Sigmoid colon (tissue), 4 donors: ENCODE measurements around the gene DOK6.

Experiments used
- CTCF ChIP-seq, 4 experiments: fragments of 450-650 bp in 3 of 4; fragments of 200-600 bp in 1 of 4; IDR thresholded peaks; one replicate each; pipeline ENCODE4 v1.5.1; 2016 to 2019; ENCODE audit warnings: antibody characterized with exemption in 4 of 4, mild to moderate bottlenecking in 3 of 4, moderate library complexity in 2 of 4
- EP300 ChIP-seq, 4 donors: sonication (generic); formaldehyde crosslinking; IDR thresholded peaks; one replicate each; pipeline ENCODE4 v1.6.1; 2017; ENCODE audit warnings: antibody characterized with exemption in 4 of 4
- POLR2A ChIP-seq, 2 donors: fragments of 450-650 bp; IDR thresholded peaks; one replicate each; pipeline ENCODE4 v1.6.1; 2016; ENCODE audit warnings: antibody characterized with exemption in 2 of 2, mild to moderate bottlenecking in 2 of 2, moderate library complexity in 2 of 2
- POLR2AphosphoS5 ChIP-seq, 4 donors: sonication (generic); formaldehyde crosslinking; IDR thresholded peaks; one replicate each; pipeline ENCODE4 v1.6.1; 2017; ENCODE audit warnings: antibody characterized with exemption in 4 of 4

GRCh38 chr18:69380324-69380723 lies 20.4 kb upstream of the DOK6 start:
- TF ChIP-seq POLR2A (IDR thresholded peaks at IDR 0.05), result no peak
- no peak for TF ChIP-seq CTCF (IDR thresholded peaks at IDR 0.05)
- TF ChIP-seq EP300 (IDR thresholded peaks at IDR 0.05), result no peak
- TF ChIP-seq POLR2AphosphoS5 (IDR thresholded peaks at IDR 0.05), result no peak
